Tibial nerve (tissue), 4 donors: ENCODE data around the gene SSC4D. TPM values are rescaled to one million over a fixed set of nuclear protein-coding genes. Genes with fewer than 3 reads are reported as not detected.

ENCODE experiments used
- DNase-seq, 2 donors: peaks; one replicate each; pipeline ENCODE4 v3.0.0-alpha.2; 2019; ENCODE audit warnings: low spot score in 2 of 2
- H3K27ac ChIP-seq, 4 donors: fragments of 200-600 bp; sonication (generic) in 3 of 4; one replicate each; pipeline ENCODE4 v1.5.1; 2017 to 2019; ENCODE audit warnings: mild to moderate bottlenecking in 1 of 4
- H3K27me3 ChIP-seq, 2 donors: fragments of 200-600 bp; sonication (generic) in 1 of 2; one replicate each; pipeline versions ENCODE4 v1.5.1 to v1.6.0; 2017 to 2019
- H3K36me3 ChIP-seq, 3 donors: fragments of 200-600 bp; sonication (generic); one replicate each; pipeline ENCODE4 v1.5.1; 2018 to 2019
- H3K4me1 ChIP-seq, 4 donors: fragments of 200-600 bp; sonication (generic) in 3 of 4; one replicate each; pipeline ENCODE4 v1.5.1; 2017 to 2019
- H3K4me3 ChIP-seq, 4 donors: fragments of 200-600 bp; sonication (generic) in 3 of 4; one replicate each; pipeline ENCODE4 v1.5.1; 2017 to 2019; ENCODE audit warnings: mild to moderate bottlenecking in 1 of 4, moderate library complexity in 1 of 4
- H3K9me3 ChIP-seq, 4 donors: fragments of 200-600 bp; sonication (generic) in 3 of 4; one replicate each; pipeline ENCODE4 v1.5.1; 2017 to 2019
- CTCF ChIP-seq, 5 experiments: fragments of 200-600 bp in 3 of 5; fragments of 450-650 bp in 2 of 5; sonication (generic) in 3 of 5; IDR thresholded peaks; one replicate each; pipeline ENCODE4 v1.5.1; 2016 to 2019; ENCODE audit warnings: antibody characterized with exemption in 5 of 5, mild to moderate bottlenecking in 3 of 5, moderate library complexity in 2 of 5
- EP300 ChIP-seq, 2 donors: sonication (generic); formaldehyde crosslinking; IDR thresholded peaks; one replicate each; pipeline ENCODE4 v1.6.1; 2017; ENCODE audit warnings: antibody characterized with exemption in 2 of 2, mild to moderate bottlenecking in 1 of 2
- POLR2A ChIP-seq, 2 donors: fragments of 450-650 bp; IDR thresholded peaks; one replicate each; pipeline ENCODE4 v1.6.1; 2017; ENCODE audit warnings: antibody characterized with exemption in 2 of 2, mild to moderate bottlenecking in 2 of 2, moderate library complexity in 2 of 2
- WGBS, 2 donors: methylation state at CpG; one replicate each; pipeline ENCODE4 v1.1.5; 2018; 5-methylcytosine and 5-hydroxymethylcytosine counted together
- total RNA-seq, 4 donors: library from RNA; depleted of rRNA; stranded (reverse); fragments of >200 nt; gene quantifications; one replicate each; pipeline ENCODE4 v1.1.0, GENCODE V29; 2016

SSC4D gene
- total RNA-seq, 4 donors from 2014 or later, result 0.84 TPM; not detected in 3

- 94 to 98% methylated on average over 5 of the region's 5 CpGs for WGBS, 2 donors
- Histone ChIP-seq H3K27me3 (no peaks in the 10 kb centered on the region), H3K27ac (no peak overlapping the region), H3K4me1 (peaks cover 0 to 72% (median 16%) of the 10 kb centered on the region in 4 donors), H3K9me3 (no peaks in the 10 kb centered on the region), H3K4me3 (no peak overlapping the region), H3K36me3 (peaks cover 0 to 32% (median 0%) of the 10 kb centered on the region in 3 donors)
- DNase-seq, result no peak
- TF ChIP-seq CTCF (IDR thresholded peaks at IDR 0.05) (no peak), EP300 (IDR thresholded peaks at IDR 0.05) (no peak), POLR2A (IDR thresholded peaks at IDR 0.05) (no peak)
Measured at GRCh38 chr7:76353744-76354143, 55.8 kb downstream of the SSC4D start.

- no peak for DNase-seq
- Histone ChIP-seq H3K4me1 (peaks cover 0 to 76% (median 13%) of the 10 kb centered on the region in 4 donors), H3K27ac (no peak overlapping the region), H3K4me3 (no peak overlapping the region), H3K36me3 (peaks cover 0 to 42% (median 0%) of the 10 kb centered on the region in 3 donors), H3K27me3 (no peaks in the 10 kb centered on the region), H3K9me3 (no peaks in the 10 kb centered on the region)
- TF ChIP-seq CTCF (IDR thresholded peaks at IDR 0.05), result no peak
- TF ChIP-seq POLR2A (IDR thresholded peaks at IDR 0.05), result no peak
- no peak for TF ChIP-seq EP300 (IDR thresholded peaks at IDR 0.05)
- 76 to 82% methylated on average over 6 of the region's 6 CpGs for WGBS, 2 donors
Measured at GRCh38 chr7:76352193-76352592, 57.3 kb downstream of the SSC4D start.

- Histone ChIP-seq H3K4me3 (no peak overlapping the region), H3K36me3 (peaks cover 0 to 51% (median 0%) of the 10 kb centered on the region in 3 donors), H3K4me1 (peaks cover 0 to 76% (median 6%) of the 10 kb centered on the region in 4 donors), H3K9me3 (no peaks in the 10 kb centered on the region), H3K27me3 (no peaks in the 10 kb centered on the region), H3K27ac (no peak overlapping the region)
- 89 to 90% methylated on average over 7 of the region's 7 CpGs for WGBS, 2 donors
- TF ChIP-seq POLR2A (IDR thresholded peaks at IDR 0.05) (no peak), CTCF (IDR thresholded peaks at IDR 0.05) (no peak), EP300 (IDR thresholded peaks at IDR 0.05) (no peak)
- no peak for DNase-seq
Measured at GRCh38 chr7:76351372-76351771, 58.1 kb downstream of the SSC4D start.

- peaks cover 0 to 61% (median 0%) of the 10 kb centered on the region in 3 donors for H3K36me3 ChIP-seq
- H3K4me3 ChIP-seq, result no peak overlapping the region
- no peaks in the 10 kb centered on the region for H3K9me3 ChIP-seq
- DNase-seq, result no peak
- H3K27ac ChIP-seq, result no peak overlapping the region
- no peaks in the 10 kb centered on the region for H3K27me3 ChIP-seq
- WGBS, 2 donors, result 90 to 92% methylated on average over 8 of the region's 8 CpGs
- no peak for TF ChIP-seq EP300 (IDR thresholded peaks at IDR 0.05)
- TF ChIP-seq CTCF (IDR thresholded peaks at IDR 0.05), result no peak
- TF ChIP-seq POLR2A (IDR thresholded peaks at IDR 0.05), result no peak
- peaks cover 0 to 65% (median 3%) of the 10 kb centered on the region in 4 donors for H3K4me1 ChIP-seq
Measured at GRCh38 chr7:76349313-76349885, 60.1 kb downstream of the SSC4D start.

- no peaks in the 10 kb centered on the region for H3K9me3 ChIP-seq
- no peak overlapping the region for H3K4me3 ChIP-seq
- TF ChIP-seq CTCF (IDR thresholded peaks at IDR 0.05) (no peak), POLR2A (IDR thresholded peaks at IDR 0.05) (no peak), EP300 (IDR thresholded peaks at IDR 0.05) (no peak)
- 67 to 70% methylated on average over 5 of the region's 5 CpGs for WGBS, 2 donors
- H3K4me1 ChIP-seq, result peaks cover 0 to 51% (median 3%) of the 10 kb centered on the region in 4 donors
- no peak overlapping the region for H3K27ac ChIP-seq
- H3K27me3 ChIP-seq, result no peaks in the 10 kb centered on the region
- no peak for DNase-seq
- H3K36me3 ChIP-seq, result peaks cover 0 to 74% (median 0%) of the 10 kb centered on the region in 3 donors
Measured at GRCh38 chr7:76347710-76348109, 61.8 kb downstream of the SSC4D start.
